HG03108 (cell line): ENCODE results near the gene CAMKK1.
A peak's percentile ranks its signal among the peaks of the same experiment; 100 is the strongest.

Experiments
- ATAC-seq: cut with Tn5 transposase; IDR thresholded peaks from one replicate; pipeline ENCODE4 v1.9.1; 2021; ENCODE audit warnings: moderate library complexity; ENCODE audit not compliant: unreplicated experiment

Gene CAMKK1

GRCh38 chr17:3918372-3919122 lies 25.7 kb upstream of the CAMKK1 start:
- ATAC-seq, result no peak

GRCh38 chr17:3917391-3917931 lies 24.6 kb upstream of the CAMKK1 start:
- no peak for ATAC-seq

- ATAC-seq, result no peak
Measured at GRCh38 chr17:3916825-3917224, 24.0 kb upstream of the CAMKK1 start.

- ATAC-seq, result no peak
Measured at GRCh38 chr17:3915995-3916696, 23.3 kb upstream of the CAMKK1 start, which contains the start of gene P2RX1. Gene P2RX1 (minus strand): TSS chr17:3916465. CDS start chr17:3916225, 240 bp downstream.

GRCh38 chr17:3915581-3915994 lies 22.7 kb upstream of the CAMKK1 start:
- no peak for ATAC-seq

- peak; percentile 42 for ATAC-seq
Measured at GRCh38 chr17:3914312-3914670, 21.4 kb upstream of the CAMKK1 start.

GRCh38 chr17:3913531-3914311 lies 20.9 kb upstream of the CAMKK1 start:
- no peak for ATAC-seq

- no peak for ATAC-seq
Measured at GRCh38 chr17:3912827-3913226, 20.0 kb upstream of the CAMKK1 start.

GRCh38 chr17:3911271-3912053 lies 18.6 kb upstream of the CAMKK1 start:
- ATAC-seq, result peak; percentile 78

- no peak for ATAC-seq
Measured at GRCh38 chr17:3910420-3911270, 17.8 kb upstream of the CAMKK1 start.

GRCh38 chr17:3909257-3909656 lies 16.4 kb upstream of the CAMKK1 start:
- no peak for ATAC-seq

GRCh38 chr17:3907483-3908216 lies 14.8 kb upstream of the CAMKK1 start:
- ATAC-seq, result no peak

- ATAC-seq, result no peak
Measured at GRCh38 chr17:3906881-3907280, 14.0 kb upstream of the CAMKK1 start.

- no peak for ATAC-seq
Measured at GRCh38 chr17:3905017-3905520, 12.2 kb upstream of the CAMKK1 start.

GRCh38 chr17:3904501-3904900 lies 11.6 kb upstream of the CAMKK1 start:
- no peak for ATAC-seq

GRCh38 chr17:3903881-3904290 lies 11.0 kb upstream of the CAMKK1 start:
- ATAC-seq, result no peak

GRCh38 chr17:3903051-3903825 lies 10.4 kb upstream of the CAMKK1 start:
- no peak for ATAC-seq

GRCh38 chr17:3900646-3901045 lies 7.8 kb upstream of the CAMKK1 start:
- no peak for ATAC-seq
